GM12875 (cell line): ENCODE results near the gene SLU7.

Experiments
- H3K4me3 ChIP-seq: one replicate; pipeline ENCODE4 v1.5.1; 2011; ENCODE audit warnings: low read depth, low read length, control low read depth
- TF ChIP-seq, protein P1 (sequence below): IDR thresholded peaks from 2 replicates; pipeline ENCODE4 v1.5.1; 2011; ENCODE audit warnings: low read depth, mild to moderate bottlenecking, control low read depth, inconsistent platforms, low read length, moderate library complexity, borderline replicate concordance; ENCODE audit not compliant: insufficient read depth

The SLU7 gene

DNA sequence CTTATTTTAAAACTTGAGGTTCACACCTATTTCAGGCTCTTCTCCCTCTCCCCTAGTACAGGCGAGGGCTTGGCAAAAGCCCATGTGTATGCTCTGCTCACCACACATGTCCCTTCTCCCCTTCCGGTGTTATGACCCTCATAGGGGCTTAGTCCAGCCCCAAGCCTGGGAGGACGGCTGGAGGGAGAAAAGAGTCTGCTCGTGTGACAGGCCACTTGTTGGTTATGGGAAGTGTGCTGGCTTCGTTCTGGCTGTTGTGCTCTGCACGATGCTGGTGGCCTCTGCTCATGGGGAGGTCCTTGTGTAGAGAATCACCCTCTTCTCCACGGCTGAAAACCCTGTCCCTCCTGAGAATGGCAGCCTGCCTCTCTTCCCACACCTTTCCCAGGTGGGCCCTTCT lies 13.9 kb upstream of the SLU7 start:
- H3K4me3 ChIP-seq: no peak overlapping the region
- TF ChIP-seq, protein P1, sequence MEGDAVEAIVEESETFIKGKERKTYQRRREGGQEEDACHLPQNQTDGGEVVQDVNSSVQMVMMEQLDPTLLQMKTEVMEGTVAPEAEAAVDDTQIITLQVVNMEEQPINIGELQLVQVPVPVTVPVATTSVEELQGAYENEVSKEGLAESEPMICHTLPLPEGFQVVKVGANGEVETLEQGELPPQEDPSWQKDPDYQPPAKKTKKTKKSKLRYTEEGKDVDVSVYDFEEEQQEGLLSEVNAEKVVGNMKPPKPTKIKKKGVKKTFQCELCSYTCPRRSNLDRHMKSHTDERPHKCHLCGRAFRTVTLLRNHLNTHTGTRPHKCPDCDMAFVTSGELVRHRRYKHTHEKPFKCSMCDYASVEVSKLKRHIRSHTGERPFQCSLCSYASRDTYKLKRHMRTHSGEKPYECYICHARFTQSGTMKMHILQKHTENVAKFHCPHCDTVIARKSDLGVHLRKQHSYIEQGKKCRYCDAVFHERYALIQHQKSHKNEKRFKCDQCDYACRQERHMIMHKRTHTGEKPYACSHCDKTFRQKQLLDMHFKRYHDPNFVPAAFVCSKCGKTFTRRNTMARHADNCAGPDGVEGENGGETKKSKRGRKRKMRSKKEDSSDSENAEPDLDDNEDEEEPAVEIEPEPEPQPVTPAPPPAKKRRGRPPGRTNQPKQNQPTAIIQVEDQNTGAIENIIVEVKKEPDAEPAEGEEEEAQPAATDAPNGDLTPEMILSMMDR: no peak

DNA sequence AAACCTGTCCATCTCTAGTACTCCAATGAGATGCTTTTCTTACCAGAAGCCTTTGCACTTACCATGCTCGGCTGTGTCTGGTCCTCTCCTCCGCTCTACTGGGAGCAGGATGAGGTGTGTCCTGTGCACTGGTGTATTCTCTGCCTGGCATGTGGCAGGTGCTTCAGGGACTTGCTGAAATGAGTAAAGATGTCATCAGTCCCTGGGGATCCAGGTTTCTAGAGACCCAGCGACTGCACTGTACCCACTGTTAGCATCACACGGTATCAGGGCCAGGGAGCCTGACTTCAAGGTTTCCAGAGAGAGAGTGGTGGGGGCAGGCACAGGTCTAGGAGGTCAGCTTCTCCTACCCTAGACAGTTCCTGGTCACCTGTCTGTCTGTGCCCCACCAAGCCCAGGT lies 13.3 kb upstream of the SLU7 start:
- no peak overlapping the region for H3K4me3 ChIP-seq
- TF ChIP-seq, protein P1: no peak

DNA sequence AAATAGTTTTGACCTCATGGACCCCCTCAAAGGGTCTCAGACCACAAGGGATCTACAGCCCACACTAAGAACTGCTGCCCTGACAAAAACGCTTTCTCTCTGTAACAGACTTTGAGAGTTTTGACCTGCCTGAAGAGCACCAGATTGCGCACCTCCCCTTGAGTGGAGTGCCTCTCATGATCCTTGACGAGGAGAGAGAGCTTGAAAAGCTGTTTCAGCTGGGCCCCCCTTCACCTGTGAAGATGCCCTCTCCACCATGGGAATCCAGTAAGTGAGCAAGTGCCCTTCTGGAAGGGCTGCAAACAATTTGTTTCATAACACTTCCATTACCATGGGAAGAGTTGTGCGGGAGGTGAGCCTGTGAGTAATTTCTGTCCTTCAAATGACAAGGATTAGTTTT lies 8.7 kb upstream of the SLU7 start:
- TF ChIP-seq, protein P1: no peak
- H3K4me3 ChIP-seq: no peak overlapping the region

DNA sequence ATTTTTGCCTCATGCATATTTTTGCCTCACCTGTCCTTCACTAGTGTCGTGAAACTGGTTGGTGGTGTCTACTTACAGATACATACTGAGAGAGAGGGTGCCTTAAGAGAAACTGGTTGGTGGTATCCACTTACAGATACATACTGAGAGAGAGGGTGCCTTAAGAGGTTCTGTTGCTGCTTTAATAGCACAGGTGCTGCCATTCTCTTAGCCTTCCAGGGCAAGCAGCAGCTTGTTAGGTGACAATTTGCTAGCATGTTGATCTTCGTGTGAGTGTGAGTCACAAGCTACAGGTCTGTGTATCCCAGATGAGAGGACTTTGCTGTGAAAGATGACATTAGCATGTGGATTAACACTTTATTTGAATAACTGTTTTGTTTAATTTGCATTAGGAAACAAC lies 4.2 kb upstream of the SLU7 start:
- H3K4me3 ChIP-seq: peak overlapping the region; percentile 81

DNA sequence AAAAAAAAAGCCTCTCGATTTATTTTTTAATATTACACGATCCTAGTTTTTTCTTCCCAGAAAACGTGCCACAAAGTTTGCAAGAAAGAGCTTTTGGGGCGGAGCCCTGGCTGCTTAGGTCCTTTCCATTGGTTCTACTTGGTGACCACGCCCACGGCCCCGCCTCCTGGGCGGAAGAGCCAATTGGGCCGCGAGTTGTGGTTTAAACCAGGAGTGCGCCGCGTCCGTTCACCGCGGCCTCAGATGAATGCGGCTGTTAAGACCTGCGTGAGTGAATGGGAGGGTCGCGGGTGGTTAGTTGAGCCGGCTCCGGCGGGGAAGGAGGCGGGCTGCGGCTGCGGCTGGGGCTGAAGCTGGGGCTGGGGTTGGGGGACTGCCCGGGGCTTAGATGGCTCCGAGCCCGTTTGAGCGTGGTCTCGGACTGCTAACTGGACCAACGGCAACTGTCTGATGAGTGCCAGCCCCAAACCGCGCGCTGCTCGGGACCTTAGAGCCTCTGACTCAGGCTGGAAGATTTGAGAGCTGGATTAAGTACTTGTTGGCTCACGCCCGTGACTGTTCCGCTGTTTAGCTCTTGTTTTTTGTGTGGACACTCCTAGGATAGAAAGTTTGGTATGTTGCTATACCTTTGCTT lies 2.9 kb upstream of the SLU7 start, which contains the start of gene PTTG1:
PTTG1 (plus strand) TSS at position 231 of the 634 bp plus-strand sequence. CDS start 458 bp downstream, outside the sequence.
- TF ChIP-seq, protein P1: no peak
- peak within 1 kb of the TSS; percentile 81 for H3K4me3 ChIP-seq

More for the DNA sequence above, 4.2 kb upstream of the SLU7 start:
- TF ChIP-seq, protein P1: no peak

DNA sequence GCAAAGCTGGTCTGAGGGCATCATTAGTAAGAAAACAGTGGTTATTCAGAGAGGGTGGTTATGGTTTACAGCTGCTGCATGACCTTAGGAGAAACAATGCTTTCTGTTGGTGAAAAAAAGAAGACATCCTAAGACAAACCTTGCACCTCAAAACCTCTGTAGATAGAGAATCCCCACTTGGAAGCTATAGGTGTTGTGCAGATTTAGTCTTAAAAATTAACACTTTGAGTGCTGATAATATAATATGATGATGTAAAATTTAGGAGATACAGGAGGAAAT lies 1.4 kb upstream of the SLU7 start:
- H3K4me3 ChIP-seq: no peak overlapping the region
- TF ChIP-seq, protein P1: no peak

DNA sequence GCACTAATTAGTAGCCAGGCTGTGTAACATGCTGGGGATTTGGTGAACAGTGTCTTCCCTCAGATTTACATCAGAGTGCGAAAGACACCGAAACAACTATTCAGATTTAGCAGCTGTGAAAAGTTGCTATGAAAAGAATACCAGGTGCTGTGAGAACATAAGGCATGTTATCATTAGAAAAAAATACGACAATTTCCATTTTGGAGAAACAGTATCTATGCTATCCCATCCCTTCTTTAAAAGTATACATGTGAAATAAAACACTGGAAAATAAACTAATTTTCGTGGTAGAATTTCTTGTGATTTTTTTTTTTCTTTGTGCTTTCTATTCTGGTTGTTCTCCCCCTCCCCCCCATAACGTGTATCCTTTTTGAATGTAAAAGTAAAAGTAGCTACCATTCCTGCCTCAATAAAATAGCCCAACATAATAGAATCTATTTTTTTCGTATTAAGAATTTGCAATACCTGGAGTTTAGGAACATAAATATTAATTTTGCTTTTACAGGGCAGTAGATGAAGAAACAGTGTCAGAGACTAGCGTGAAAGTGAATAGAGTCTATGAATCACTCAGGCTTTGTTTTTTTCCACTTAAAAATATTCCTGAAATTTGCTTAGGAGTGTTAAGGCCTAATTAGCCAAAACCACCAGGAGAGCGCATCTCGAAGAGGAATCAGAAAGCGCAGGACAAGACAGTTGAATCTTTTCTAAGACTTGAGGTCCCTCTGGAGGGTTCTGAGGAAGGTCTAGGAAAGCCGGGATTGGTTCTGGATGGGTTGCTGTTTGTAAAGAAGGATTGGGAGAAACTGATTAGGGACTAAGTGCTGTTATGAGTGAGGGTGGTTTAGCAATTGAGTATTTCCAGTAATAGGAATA lies 813 bp upstream of the SLU7 start:
- H3K4me3 ChIP-seq: peak overlapping the region; percentile 53
- TF ChIP-seq, protein P1: no peak
